Astrocyte of the spinal cord (primary cell): ENCODE measurements around the gene TRIOBP.

ENCODE experiments used
- DNase-seq: peaks from one replicate; pipeline ENCODE4 v3.0.0; 2011; ENCODE audit warnings: low read depth, low spot score
- H3K4me3 ChIP-seq: 2 replicates; pipeline ENCODE4 v1.5.1; 2011; ENCODE audit warnings: low read depth, mild to moderate bottlenecking, low read length, moderate library complexity
- CTCF ChIP-seq: IDR thresholded peaks from 2 replicates; pipeline ENCODE4 v1.5.1; 2012; ENCODE audit warnings: low read depth, mild to moderate bottlenecking, low read length, inconsistent platforms
- in situ Hi-C: cut with HindIII; loops from 2 replicates; pipeline ENCODE4 v1.10.0; 2017; ENCODE audit warnings: low sequenced_read_pairs

TRIOBP gene

GRCh38 chr22:37731804-37732471 is 35.1 kb downstream of the TRIOBP start:
- no peak for DNase-seq
- in situ Hi-C loops = no loop called here
- no peak for TF ChIP-seq CTCF
- no peak overlapping the region for H3K4me3 ChIP-seq

GRCh38 chr22:37732699-37733607 is 36.1 kb downstream of the TRIOBP start:
- no peak for DNase-seq
- in situ Hi-C loops = no loop called here
- no peak for TF ChIP-seq CTCF
- H3K4me3 ChIP-seq = no peak overlapping the region

GRCh38 chr22:37733625-37734401 is 37.0 kb downstream of the TRIOBP start:
- TF ChIP-seq CTCF = no peak
- DNase-seq = no peak
- in situ Hi-C loops = no loop called here
- H3K4me3 ChIP-seq = no peak overlapping the region

GRCh38 chr22:37734402-37734700 is 37.5 kb downstream of the TRIOBP start:
- no peak overlapping the region for H3K4me3 ChIP-seq
- in situ Hi-C loops = no loop called here
- no peak for DNase-seq
- TF ChIP-seq CTCF = no peak

- H3K4me3 ChIP-seq = no peak overlapping the region
- in situ Hi-C loops = no loop called here
- no peak for DNase-seq
- peak; percentile 44 for TF ChIP-seq CTCF
Measured at GRCh38 chr22:37734964-37735451, 38.2 kb downstream of the TRIOBP start.

GRCh38 chr22:37739035-37739434 is 42.2 kb downstream of the TRIOBP start:
- no peak for TF ChIP-seq CTCF

More at GRCh38 chr22:37739035-37739434, 42.2 kb downstream of the TRIOBP start:
- in situ Hi-C loops = no loop called here
- DNase-seq = no peak
- no peak overlapping the region for H3K4me3 ChIP-seq
